NB4 (cell line): ENCODE measurements around the gene USH2A.
A peak's percentile ranks its signal among the peaks of the same experiment; 100 is the strongest.

ENCODE experiments used
- DNase-seq: peaks from one replicate; pipeline ENCODE4 v3.0.0; 2010; ENCODE audit warnings: low read depth
- H3K4me3 ChIP-seq: one replicate; pipeline ENCODE4 v1.5.1; 2011; ENCODE audit warnings: mild to moderate bottlenecking, low read depth, low read length, moderate library complexity
- CTCF ChIP-seq: IDR thresholded peaks from one replicate; pipeline ENCODE4 v1.5.1; 2012; ENCODE audit warnings: low read depth, low read length
- MAX ChIP-seq: IDR thresholded peaks from 2 replicates; pipeline ENCODE4 v1.6.1; 2011; ENCODE audit warnings: low read depth, low read length
- MYC ChIP-seq: IDR thresholded peaks from 2 replicates; pipeline ENCODE4 v1.6.1; 2011; ENCODE audit warnings: low read depth, low read length
- POLR2A ChIP-seq: IDR thresholded peaks from 2 replicates; pipeline ENCODE4 v1.6.1; 2011; ENCODE audit warnings: mild to moderate bottlenecking; ENCODE audit not compliant: insufficient read length; ENCODE audit errors: extremely low read depth

USH2A gene

GRCh38 chr1:216222288-216222687 lies 201.0 kb downstream of the USH2A start:
- TF ChIP-seq POLR2A (no peak), MAX (no peak), MYC (no peak), CTCF (no peak)
- H3K4me3 ChIP-seq, result no peak overlapping the region
- DNase-seq, result no peak

GRCh38 chr1:216221260-216221700 lies 202.0 kb downstream of the USH2A start:
- H3K4me3 ChIP-seq, result peak overlapping the region; percentile 66
- TF ChIP-seq CTCF, result peak; percentile 66
- no peak for TF ChIP-seq MYC
- TF ChIP-seq MAX, result no peak
- no peak for TF ChIP-seq POLR2A
- peak; percentile 62 for DNase-seq

- no peak overlapping the region for H3K4me3 ChIP-seq
- no peak for DNase-seq
- TF ChIP-seq MYC, result no peak
- no peak for TF ChIP-seq POLR2A
- TF ChIP-seq MAX, result no peak
- no peak for TF ChIP-seq CTCF
These were observed 206.9 kb downstream of the USH2A start for GRCh38 chr1:216216305-216216704.

GRCh38 chr1:216215169-216215568 lies 208.1 kb downstream of the USH2A start:
- no peak overlapping the region for H3K4me3 ChIP-seq
- DNase-seq, result no peak
- TF ChIP-seq MAX (no peak), CTCF (no peak), MYC (no peak), POLR2A (no peak)

GRCh38 chr1:216212826-216213225 lies 210.4 kb downstream of the USH2A start:
- TF ChIP-seq POLR2A, result no peak
- TF ChIP-seq CTCF, result no peak
- TF ChIP-seq MYC, result no peak
- no peak for TF ChIP-seq MAX
- no peak for DNase-seq

GRCh38 chr1:216210081-216210480 lies 213.2 kb downstream of the USH2A start:
- no peak for TF ChIP-seq CTCF
- no peak for TF ChIP-seq MAX
- no peak for TF ChIP-seq POLR2A
- TF ChIP-seq MYC, result no peak
- no peak overlapping the region for H3K4me3 ChIP-seq
- DNase-seq, result no peak

More at GRCh38 chr1:216212826-216213225, 210.4 kb downstream of the USH2A start:
- H3K4me3 ChIP-seq, result no peak overlapping the region
